NCI-H1105 treated with DMSO at 0.1 percent for 48 hours (cell line): Measurements from ENCODE around the gene GNAL.
"Not testable (repeated sequence)": the region's sequence is repeated elsewhere in the genome, so short reads cannot be mapped to it uniquely, and the experiment has no call there.

Experiments
- DNase-seq: peaks from one replicate; lab custom pipeline; 2025; lab: John Stamatoyannopoulos, UW

GNAL gene

GRCh38 chr18:11688972-11689668 is at the start of gene GNAL:
GNAL (plus strand) TSS chr18:11689264; CDS start chr18:11689564, 300 bp downstream.
- DNase-seq: peak; percentile 83

- DNase-seq: not testable (repeated sequence)
Observed at GRCh38 chr18:11647310-11647709, 41.8 kb upstream of the GNAL start.

GRCh38 chr18:11647804-11648203 is 41.3 kb upstream of the GNAL start:
- DNase-seq: not testable (repeated sequence)

GRCh38 chr18:11649839-11650238 is 39.2 kb upstream of the GNAL start:
- no peak for DNase-seq

- no peak for DNase-seq
Observed at GRCh38 chr18:11651899-11652298, 37.2 kb upstream of the GNAL start.

- no peak for DNase-seq
Observed at GRCh38 chr18:11653521-11653920, 35.5 kb upstream of the GNAL start.

- peak; percentile 9 for DNase-seq
Observed at GRCh38 chr18:11654736-11655605, 34.1 kb upstream of the GNAL start.

GRCh38 chr18:11655606-11655932 is 33.5 kb upstream of the GNAL start:
- no peak for DNase-seq

GRCh38 chr18:11657152-11657551 is 31.9 kb upstream of the GNAL start:
- DNase-seq: no peak

GRCh38 chr18:11657554-11657953 is 31.5 kb upstream of the GNAL start:
- no peak for DNase-seq

- no peak for DNase-seq
Observed at GRCh38 chr18:11658019-11658418, 31.0 kb upstream of the GNAL start.

GRCh38 chr18:11658989-11659388 is 30.1 kb upstream of the GNAL start:
- no peak for DNase-seq

GRCh38 chr18:11660691-11661090 is 28.4 kb upstream of the GNAL start:
- DNase-seq: no peak

GRCh38 chr18:11661430-11661829 is 27.6 kb upstream of the GNAL start:
- no peak for DNase-seq

GRCh38 chr18:11663439-11664029 is 25.5 kb upstream of the GNAL start:
- no peak for DNase-seq

GRCh38 chr18:11664286-11664685 is 24.8 kb upstream of the GNAL start:
- DNase-seq: no peak

GRCh38 chr18:11665146-11665545 is 23.9 kb upstream of the GNAL start:
- DNase-seq: no peak

GRCh38 chr18:11665587-11665986 is 23.5 kb upstream of the GNAL start:
- no peak for DNase-seq

- DNase-seq: no peak
Observed at GRCh38 chr18:11666176-11666575, 22.9 kb upstream of the GNAL start.

- no peak for DNase-seq
Observed at GRCh38 chr18:11666831-11667230, 22.2 kb upstream of the GNAL start.

- no peak for DNase-seq
Observed at GRCh38 chr18:11667578-11667977, 21.5 kb upstream of the GNAL start.

GRCh38 chr18:11668441-11669169 is 20.5 kb upstream of the GNAL start:
- no peak for DNase-seq
